GM21576 (cell line): ENCODE data around the gene CASP14.
"Not testable (repeated sequence)": the region's sequence is repeated elsewhere in the genome, so short reads cannot be mapped to it uniquely, and the experiment has no call there.

Experiments
- ATAC-seq: cut with Tn5 transposase; IDR thresholded peaks from one replicate; pipeline ENCODE4 v1.9.1; 2021; ENCODE audit warnings: mild to moderate bottlenecking, moderate library complexity; ENCODE audit not compliant: unreplicated experiment

The CASP14 gene

GRCh38 chr19:15070386-15070785 lies 21.1 kb downstream of the CASP14 start:
- ATAC-seq, result not testable (repeated sequence)

GRCh38 chr19:15072930-15073647 lies 23.8 kb downstream of the CASP14 start:
- ATAC-seq, result no peak

GRCh38 chr19:15074371-15074770 lies 25.1 kb downstream of the CASP14 start:
- no peak for ATAC-seq

GRCh38 chr19:15075806-15076205 lies 26.5 kb downstream of the CASP14 start:
- no peak for ATAC-seq

DNA sequence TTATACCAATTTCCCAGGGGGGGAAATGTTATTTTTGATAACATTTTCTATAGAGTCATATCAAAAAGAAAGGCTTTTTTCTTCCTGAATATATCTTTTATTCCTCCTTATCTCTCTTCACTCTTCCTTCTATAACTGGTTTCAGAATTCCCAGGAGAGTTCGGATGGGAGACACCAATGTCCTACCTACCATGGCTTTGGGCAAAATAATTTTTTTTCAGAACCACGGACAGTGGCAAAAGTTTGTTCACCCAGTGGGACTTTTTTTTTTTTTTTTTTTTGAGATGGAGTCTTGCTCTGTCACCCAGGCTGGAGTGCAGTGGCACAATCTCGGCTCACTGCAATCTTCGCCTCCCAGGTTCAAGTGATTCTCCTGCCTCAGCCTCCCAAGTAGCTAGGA lies 30.7 kb downstream of the CASP14 start:
- not testable (repeated sequence) for ATAC-seq

GRCh38 chr19:15081911-15082310 lies 32.6 kb downstream of the CASP14 start, which contains the start of gene OR1I1:
Gene OR1I1, plus strand, starts transcription at chr19:15082211. Its CDS starts 4,855 bp downstream, at chr19:15087066.
- no peak for ATAC-seq

DNA sequence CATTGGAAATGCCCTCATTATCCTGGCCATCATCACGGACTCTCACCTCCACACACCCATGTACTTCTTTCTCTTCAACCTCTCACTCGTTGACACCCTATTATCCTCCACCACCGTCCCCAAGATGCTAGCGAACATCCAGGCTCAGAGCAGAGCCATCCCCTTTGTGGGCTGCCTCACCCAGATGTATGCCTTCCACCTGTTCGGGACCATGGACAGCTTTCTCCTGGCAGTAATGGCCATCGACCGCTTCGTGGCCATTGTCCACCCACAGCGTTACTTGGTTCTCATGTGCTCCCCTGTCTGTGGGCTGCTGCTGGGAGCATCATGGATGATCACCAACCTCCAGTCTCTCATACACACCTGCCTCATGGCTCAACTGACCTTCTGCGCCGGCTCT lies 37.9 kb downstream of the CASP14 start:
- ATAC-seq, result no peak

DNA sequence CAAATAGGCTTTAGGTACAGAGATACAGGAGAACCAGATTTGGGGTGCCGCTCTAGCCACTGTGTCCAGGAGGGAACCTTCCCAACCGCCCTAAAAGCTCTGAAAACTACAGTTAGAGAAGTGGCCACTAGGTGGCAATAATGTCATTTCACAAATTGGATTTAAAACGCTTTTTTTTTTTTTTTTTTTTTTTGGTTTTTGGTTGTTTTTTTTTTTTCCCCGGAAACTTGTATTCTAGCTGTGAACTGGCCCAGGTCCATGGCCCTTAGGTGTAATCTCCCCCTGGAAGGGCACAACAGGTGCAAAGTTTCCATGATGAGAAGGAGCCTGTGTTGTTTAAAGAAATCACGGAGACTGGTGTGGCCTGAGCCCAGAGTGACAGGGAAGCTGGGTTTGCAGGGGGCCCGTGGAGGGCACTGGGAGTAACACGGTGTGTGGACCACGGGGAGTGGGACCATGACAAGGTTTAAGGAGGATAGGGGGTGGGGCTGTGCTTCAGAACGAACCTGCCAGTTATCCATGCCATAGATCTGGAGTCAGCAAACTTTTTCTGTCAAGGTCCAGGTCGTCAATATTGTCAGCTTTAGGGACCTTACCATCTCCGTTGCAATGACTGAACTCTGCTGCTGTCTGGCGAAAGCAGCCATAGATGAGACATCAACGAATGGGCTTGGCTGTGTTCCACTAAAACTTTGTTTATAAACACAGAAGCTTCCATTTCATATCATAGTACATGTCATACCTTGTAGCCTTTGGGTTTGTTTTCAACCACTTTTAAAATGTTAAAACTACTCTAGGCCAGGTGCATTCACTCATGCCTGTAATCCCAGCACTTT lies 42.9 kb downstream of the CASP14 start:
- no peak for ATAC-seq

GRCh38 chr19:15093001-15093400 lies 43.7 kb downstream of the CASP14 start:
- no peak for ATAC-seq

- no peak for ATAC-seq
These were observed 46.9 kb downstream of the CASP14 start for GRCh38 chr19:15096223-15096622.

DNA sequence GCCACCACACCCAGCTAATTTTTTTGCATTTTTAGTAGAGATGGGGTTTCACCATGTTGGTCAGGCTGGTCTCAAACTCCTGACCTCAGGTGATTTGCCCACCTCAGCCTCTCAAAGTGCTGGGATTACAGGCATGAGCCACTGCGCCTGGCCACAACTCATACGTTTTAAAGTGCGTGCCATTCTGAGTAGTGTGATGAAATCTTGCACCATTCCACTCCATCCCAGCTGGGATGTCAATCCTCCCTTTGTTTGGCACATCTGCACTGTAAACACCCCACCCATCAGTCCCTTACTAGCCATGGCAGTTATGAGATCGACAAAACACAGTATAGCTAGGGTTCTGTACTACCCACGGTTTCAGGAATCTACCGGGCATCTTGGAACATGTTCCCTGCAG lies 48.7 kb downstream of the CASP14 start:
- ATAC-seq, result not testable (repeated sequence)

- no peak for ATAC-seq
These were observed 49.2 kb downstream of the CASP14 start for GRCh38 chr19:15098460-15098859.

GRCh38 chr19:15099017-15099582 lies 49.8 kb downstream of the CASP14 start:
- no peak for ATAC-seq

DNA sequence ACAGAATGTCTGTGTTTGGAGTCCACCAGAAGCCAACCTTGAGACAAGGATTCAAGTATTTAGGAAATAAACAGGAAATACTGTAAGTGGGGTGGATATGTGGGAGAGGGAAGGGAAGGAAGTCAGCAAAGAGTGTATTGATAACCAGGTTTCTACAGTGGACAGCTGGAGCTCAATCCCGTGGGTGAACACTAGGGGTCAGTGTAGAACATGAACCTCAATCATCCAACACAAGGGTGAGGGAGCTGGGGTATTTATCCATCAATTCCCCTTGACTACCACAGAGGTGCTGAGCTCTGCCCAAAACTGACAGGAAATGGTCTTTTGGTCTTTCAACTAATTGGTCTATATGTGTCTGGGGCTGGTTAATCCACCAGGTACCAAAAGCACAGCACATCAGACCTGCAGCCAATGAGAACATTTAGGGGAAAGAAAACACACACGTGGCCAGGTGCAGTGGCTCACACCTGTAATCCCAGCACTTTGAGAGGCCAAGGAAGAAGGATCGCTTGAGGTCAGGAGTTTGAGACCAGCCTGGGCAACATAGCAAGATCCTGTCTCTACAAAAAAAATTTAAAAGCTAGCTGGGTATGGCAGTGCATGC lies 52.3 kb downstream of the CASP14 start:
- ATAC-seq, result no peak

- ATAC-seq, result no peak
These were observed 54.7 kb downstream of the CASP14 start for GRCh38 chr19:15104003-15104402.

DNA sequence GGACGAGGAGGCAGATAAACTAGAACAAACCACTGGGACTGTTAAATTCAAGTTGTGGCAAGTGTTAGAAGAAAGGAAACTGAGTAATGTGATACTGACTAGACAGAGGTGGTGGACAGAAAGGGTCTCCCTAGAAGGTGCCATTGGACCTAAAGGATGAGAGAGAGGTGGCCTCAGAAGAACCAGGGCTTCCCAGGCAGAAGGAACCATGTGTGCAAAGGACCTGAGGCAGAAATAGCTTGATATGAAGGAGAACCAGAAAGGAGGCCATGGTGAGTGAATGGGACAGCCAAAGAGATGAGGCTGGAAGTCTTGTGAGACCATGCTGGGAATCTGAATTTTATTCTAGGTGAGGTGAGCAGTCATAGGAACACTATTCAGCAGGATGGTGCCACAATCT lies 55.1 kb downstream of the CASP14 start:
- no peak for ATAC-seq

DNA sequence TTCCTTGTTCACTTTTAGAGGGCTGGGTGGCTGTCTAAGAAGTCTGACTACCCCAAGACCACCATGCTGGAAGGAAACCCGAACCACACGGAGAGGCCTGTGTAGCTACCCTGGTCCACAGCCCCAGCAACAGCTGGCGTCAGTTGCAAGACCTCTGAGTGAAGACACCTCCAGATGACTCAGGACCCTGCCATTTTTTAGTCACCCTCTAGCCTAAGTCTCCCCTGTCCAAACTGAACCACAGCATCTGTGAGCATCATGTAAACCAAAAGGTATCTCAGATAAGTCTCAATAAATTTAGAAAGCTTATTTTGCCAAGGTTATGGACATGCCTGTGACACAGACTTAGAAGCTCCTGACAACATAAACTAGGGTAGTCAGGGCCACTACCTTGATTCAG lies 55.8 kb downstream of the CASP14 start:
- no peak for ATAC-seq

GRCh38 chr19:15107061-15108010 lies 58.1 kb downstream of the CASP14 start, which contains the start of gene SYDE1:
Gene SYDE1, plus strand, starts transcription at chr19:15107401. Its CDS starts 33 bp downstream, at chr19:15107434.
- no peak for ATAC-seq
